Measurements from ENCODE around the gene RLN3. TPM values are rescaled to one million over a fixed set of nuclear protein-coding genes. Genes with fewer than 3 reads are reported as not detected.

RLN3 gene
- total and polyA plus RNA-seq, 2 of the 8 experiments (the other 6 are each of a cell fraction or from before 2014, with no cell fraction given): not detected

GRCh38 chr19:13995878-13996765, 31.8 kb upstream of the RLN3 start (continued):
- no peak for TF ChIP-seq CHD7 (IDR thresholded peaks at IDR 0.05; ENCODE audit: insufficient replicate concordance, low read length)
